Measurements from ENCODE around the gene LXN.
"Not testable (repeated sequence)": the region's sequence is repeated elsewhere in the genome, so short reads cannot be mapped to it uniquely, and the experiment has no call there.

Gene LXN

GRCh38 chr3:158672215-158673176, at the start of gene LXN:
TSS of gene LXN (minus strand) at chr3:158672648. CDS start at chr3:158672478, 170 bp downstream.
- no peak for DNase-seq

GRCh38 chr3:158722108-158722507, 49.7 kb upstream of the LXN start:
- DNase-seq = no peak

DNA sequence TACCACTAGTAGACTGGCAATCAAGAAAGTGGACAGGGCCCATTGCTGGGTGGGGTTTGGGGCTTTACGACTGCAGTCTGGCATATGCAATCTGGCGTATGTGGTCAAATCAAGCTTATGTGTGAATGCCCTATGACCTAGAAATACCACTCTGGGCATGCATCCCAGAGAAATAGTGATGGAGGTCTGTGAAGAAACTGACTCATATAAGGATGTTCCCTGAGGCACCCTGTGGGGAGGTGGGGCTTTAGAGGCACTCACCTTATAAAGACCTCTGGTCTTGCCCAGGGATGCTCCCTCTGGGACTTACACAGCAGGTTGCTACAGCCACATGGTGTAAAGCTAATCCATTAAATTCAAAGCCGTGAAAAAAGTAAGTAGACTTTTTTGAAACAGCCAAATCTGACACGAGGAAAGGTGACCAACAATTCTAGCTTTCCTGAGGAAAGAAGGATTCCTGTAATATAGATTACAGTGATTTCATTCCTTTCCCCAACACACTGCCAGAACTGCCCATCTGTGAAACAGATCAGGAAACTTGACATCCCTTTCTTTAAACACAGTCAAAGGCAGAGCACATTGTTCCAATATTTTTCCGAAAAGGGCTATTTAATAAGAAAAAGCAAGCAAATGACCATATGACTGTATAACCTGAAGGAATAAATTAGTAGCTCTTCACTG, 46.2 kb upstream of the LXN start:
- no peak for DNase-seq

DNA sequence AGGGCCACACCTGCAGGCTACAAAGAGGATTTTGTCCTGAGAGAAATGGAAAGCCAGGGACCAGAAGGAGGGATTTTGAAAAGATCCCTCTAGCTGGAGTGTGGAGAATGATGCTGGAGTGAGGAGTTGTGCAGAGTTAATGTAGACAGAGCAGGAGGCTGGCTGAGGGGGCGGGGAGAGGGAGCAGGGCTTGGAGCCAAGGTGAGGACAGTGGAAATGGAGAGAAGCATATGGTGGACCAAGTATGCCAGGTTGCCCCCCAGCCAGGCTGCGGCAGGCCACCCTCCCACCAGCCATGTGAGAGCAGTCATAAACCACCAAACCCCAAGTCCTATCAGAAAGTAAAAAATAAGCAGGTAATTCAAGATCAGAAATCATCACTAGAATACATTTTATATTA, 45.1 kb upstream of the LXN start:
- DNase-seq = no peak

DNA sequence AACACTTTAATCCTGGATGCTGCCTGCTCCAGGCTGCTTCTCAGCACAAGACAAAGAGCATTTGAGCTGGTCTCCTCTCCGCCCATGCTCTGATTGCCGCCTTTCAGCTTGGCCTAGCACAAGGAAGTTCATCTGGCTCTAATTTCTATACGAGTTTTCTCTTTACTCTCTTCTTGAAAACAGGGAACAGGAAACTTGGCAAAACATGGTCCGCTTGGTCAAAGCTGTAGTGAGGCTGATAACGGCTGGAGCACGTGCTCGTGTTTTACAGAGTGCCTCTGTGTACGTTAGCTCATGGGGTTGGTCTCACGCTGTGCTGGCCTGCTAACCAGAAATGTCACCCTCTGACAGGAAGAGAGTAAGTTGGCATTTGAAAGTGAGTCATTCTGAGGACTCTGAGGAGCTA, 40.6 kb upstream of the LXN start:
- no peak for DNase-seq

- DNase-seq = no peak
Observed at GRCh38 chr3:158712443-158712842, 40.0 kb upstream of the LXN start.

GRCh38 chr3:158711886-158712285, 39.4 kb upstream of the LXN start:
- DNase-seq = no peak

- no peak for DNase-seq
Observed at GRCh38 chr3:158710601-158711000, 38.2 kb upstream of the LXN start.

- no peak for DNase-seq
Observed at GRCh38 chr3:158709666-158710083, 37.2 kb upstream of the LXN start.

- DNase-seq = no peak
Observed at GRCh38 chr3:158703566-158703965, 31.1 kb upstream of the LXN start.

GRCh38 chr3:158702815-158703481, 30.5 kb upstream of the LXN start:
- DNase-seq = no peak

GRCh38 chr3:158701420-158702065, 29.1 kb upstream of the LXN start:
- no peak for DNase-seq

DNA sequence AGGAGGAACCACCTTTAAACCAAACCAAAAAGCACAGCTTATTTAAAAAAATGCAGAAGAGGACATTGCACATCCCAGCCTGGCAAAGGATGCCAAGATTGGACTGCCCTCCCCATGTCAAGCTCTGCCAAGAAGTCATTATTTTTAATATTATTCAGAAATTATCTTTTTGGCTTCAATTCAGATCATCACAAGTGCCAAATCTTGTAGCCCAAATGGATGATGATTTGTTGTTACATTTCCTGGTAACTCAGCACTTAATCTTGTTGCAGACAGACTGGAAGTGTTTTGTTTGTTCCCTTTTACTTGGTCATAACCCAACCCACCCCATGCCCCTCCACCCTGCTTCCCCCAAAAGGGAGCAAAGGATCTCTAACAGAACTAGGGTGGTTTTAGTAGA, 28.1 kb upstream of the LXN start:
- DNase-seq = no peak

GRCh38 chr3:158696618-158697017, 24.2 kb upstream of the LXN start:
- no peak for DNase-seq

DNA sequence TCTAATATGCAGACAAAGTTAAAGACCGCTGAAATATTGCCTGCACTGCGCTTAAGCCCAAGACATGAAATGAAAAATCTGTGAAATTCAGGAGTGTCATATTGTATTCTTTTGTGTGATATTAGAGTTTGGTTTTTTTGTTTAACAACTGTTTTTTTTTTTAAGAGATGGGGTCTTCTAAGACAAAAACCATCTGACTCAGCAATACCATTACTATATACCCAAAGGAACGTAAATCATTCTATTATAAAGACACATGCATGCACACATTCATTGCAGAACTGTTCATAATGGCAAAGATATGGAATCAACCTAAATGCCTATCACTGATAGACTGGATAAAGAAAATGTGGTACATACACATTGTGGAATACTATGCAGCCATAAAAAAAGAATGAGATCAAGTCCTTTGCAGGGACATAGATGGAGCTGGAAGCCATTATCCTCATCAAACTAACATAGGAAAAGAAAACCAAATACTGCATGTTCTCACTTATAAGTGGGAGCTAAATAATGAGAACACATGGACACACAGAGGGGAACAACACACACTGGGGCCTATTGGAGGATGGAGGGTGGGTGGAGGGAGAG, 21.5 kb upstream of the LXN start:
- not testable (repeated sequence) for DNase-seq

DNA sequence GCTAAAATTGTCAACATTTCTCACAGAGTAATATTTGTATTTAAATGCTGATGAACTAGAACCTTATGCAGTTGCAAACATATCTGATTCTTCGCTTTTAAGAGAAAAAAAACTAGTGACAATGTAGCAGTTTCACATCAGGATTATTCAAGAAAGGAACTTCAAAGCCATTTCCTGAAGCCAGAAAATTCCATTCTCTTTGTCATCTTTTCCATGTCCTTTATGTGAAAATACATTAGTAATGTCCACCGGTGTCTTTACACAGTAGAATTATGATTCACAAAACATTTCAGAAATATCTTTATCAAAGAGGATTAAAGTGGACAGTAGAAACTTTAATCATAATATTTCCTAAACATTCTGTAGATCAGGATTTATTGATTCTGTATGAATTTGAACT, 12.7 kb upstream of the LXN start:
- DNase-seq = no peak

DNA sequence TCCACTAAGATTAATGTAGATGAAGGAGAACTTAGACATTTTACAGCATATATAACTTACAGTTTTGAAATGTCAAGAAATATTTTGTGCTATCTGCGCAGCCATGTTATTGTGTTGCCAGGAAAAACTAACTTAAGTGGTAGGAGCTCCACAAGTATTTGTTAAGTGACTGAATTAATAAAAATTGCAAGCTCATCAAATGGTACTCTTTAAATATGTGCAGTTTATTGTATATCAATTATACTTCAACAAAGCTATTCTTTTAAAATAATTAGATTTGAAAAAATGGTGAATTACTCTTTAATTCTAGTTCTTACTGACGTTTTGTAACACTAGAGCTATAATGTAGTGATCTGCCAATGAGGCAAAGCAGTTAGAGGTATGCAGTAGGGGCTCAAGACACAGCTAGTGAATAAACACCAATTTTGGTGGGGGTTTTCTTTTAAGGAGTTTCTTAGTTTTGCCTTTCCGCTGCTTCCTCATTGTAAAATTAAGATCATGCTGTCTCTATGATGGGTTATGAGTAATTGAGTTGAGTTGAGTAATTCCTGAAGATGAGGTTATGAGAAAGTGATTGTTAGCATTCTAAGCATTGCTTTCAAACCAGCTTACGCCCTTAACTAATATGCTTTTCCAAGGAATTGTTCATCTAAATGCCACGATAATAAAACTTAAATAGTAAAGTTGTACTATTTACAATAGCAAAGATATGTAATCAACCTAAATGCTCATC, 10.9 kb upstream of the LXN start:
- DNase-seq = no peak

DNA sequence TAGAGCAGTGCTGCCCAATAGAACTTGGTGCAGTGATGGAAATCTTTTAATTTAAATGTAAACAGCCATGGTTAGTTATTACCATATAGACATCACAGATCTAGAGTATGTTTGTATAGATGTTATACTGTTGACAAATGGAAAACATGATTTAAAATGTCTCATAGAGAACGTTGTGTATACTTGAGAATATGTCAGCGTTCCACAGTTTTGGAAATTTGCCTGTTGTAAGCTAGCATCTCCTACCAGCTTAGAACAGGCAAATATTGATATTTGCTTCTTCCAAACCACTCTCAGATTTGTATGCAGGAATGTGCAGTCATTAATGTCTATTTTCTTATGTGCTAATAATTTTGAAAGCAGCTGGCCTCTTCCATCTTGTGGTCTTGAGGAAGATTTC, 8.4 kb upstream of the LXN start:
- DNase-seq = no peak

- no peak for DNase-seq
Observed at GRCh38 chr3:158679547-158680000, 7.1 kb upstream of the LXN start.

DNA sequence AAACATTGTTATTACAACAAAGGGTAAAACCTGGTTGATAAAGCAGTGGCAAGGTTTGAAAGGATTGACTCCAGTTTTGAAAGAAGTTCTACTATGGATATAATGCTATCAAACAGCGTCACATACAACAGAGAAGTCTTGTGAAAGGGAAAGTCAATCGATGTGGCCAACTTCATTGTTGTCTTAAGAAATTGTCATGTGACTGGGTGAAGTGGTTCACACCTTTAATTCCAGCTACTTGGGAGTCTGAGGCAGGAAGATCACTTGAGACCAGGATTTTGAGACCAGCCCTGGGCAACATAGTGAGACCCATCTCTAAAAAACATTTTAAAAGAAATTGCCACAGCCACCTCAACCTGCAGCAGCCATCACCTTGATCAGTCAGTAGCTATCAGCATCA, 6.2 kb upstream of the LXN start:
- DNase-seq = no peak

- DNase-seq = no peak
Observed at GRCh38 chr3:158671821-158672214, 630 bp downstream of the LXN start.

DNA sequence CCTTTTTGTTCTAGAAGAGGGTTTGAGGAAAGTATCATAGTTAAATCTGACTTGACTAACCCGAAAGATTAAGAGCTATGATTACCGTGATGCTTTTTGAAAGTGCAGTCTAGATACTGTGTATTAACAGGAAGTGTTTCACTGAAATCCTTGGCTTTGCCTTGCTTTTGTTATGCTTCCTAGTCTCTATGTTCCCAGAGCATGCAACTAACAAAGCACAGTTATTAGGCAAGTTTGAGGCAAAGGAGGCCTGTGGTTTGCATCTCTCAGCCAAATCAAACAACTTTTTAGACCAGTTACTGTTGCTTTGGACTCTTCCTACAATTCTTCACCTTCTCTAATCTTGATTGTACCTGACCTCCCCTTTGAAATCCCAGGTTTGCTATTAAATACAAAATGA, 3.9 kb downstream of the LXN start:
- DNase-seq = no peak

Data from DMS79 treated with DMSO at 0.1 percent for 48 hours (cell line).